ENCODE results near the gene GJA3. TPM values are rescaled to one million over a fixed set of nuclear protein-coding genes. Genes with fewer than 3 reads are reported as not detected.

Gene GJA3
- total RNA-seq, 1 donor: under 0.01 TPM

DNA sequence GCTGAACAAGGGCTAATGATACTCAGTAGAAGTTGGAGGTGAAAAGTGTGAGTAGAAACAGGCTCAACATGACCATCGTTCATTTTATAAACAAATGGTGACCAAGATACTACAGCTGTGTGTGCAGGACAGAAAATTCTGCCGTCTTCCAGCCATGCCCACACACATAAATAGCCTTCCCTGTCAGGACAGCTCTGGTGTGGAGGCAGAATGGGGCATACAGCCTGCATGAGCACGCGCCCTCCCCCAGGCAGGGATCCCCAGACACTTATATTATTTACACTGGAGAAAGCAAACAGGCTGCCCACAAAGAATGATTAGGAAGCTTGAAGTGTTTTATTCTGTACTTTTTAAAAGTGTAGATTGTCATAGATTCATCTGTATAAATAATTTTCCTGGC is 20.4 kb downstream of the GJA3 start:
- Histone ChIP-seq H3K27ac (ENCODE audit: low read depth, low read length) (no peak overlapping the region), H3K4me3 (ENCODE audit: insufficient read depth, low read length) (no peak overlapping the region), H3K4me2 (ENCODE audit: insufficient read depth, low read length) (no peak overlapping the region), H3K9me3 (ENCODE audit: low read depth, low read length) (no peaks in the 10 kb centered on the region), H4K20me1 (ENCODE audit: insufficient read depth, low read length) (no peaks in the 10 kb centered on the region), H3K27me3 (ENCODE audit: insufficient read depth, low read length) (peaks cover 78% of the 10 kb centered on the region), H3K79me2 (ENCODE audit: insufficient read depth, low read length) (no peaks in the 10 kb centered on the region), H2AFZ (ENCODE audit: low read length) (no peak overlapping the region), H3K4me1 (ENCODE audit: insufficient read depth, low read length) (no peaks in the 10 kb centered on the region), H3K36me3 (ENCODE audit: insufficient read depth, low read length) (no peaks in the 10 kb centered on the region)
- no peak for DNase-seq (ENCODE audit: insufficient read length, low spot score, missing footprints)
- TF ChIP-seq, protein P1, sequence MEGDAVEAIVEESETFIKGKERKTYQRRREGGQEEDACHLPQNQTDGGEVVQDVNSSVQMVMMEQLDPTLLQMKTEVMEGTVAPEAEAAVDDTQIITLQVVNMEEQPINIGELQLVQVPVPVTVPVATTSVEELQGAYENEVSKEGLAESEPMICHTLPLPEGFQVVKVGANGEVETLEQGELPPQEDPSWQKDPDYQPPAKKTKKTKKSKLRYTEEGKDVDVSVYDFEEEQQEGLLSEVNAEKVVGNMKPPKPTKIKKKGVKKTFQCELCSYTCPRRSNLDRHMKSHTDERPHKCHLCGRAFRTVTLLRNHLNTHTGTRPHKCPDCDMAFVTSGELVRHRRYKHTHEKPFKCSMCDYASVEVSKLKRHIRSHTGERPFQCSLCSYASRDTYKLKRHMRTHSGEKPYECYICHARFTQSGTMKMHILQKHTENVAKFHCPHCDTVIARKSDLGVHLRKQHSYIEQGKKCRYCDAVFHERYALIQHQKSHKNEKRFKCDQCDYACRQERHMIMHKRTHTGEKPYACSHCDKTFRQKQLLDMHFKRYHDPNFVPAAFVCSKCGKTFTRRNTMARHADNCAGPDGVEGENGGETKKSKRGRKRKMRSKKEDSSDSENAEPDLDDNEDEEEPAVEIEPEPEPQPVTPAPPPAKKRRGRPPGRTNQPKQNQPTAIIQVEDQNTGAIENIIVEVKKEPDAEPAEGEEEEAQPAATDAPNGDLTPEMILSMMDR (IDR thresholded peaks at IDR 0.05; ENCODE audit: extremely low read depth, low read depth, low read length): no peak

DNA sequence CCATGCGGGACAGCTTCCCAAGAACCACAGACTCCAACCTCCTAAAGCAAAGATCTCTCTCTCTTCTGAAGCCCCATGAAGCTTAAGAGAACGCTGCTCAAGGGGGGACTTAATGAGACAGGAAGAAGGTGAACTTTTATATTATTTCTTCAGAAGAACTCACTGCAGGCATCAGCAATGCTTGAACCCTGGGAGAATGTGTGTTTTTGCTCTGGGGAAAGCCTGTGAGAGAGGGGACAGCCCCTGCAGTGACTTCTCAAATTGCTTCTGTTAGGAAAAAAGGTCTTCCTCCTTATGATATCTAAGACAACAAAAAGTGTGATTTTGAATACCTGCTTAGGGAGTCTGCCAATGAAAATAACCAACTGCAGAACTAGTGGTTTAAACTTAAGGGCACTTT is 23.0 kb downstream of the GJA3 start:
- TF ChIP-seq, protein P1 (IDR thresholded peaks at IDR 0.05; ENCODE audit: extremely low read depth, low read depth, low read length): no peak
- DNase-seq (ENCODE audit: insufficient read length, low spot score, missing footprints): no peak

DNA sequence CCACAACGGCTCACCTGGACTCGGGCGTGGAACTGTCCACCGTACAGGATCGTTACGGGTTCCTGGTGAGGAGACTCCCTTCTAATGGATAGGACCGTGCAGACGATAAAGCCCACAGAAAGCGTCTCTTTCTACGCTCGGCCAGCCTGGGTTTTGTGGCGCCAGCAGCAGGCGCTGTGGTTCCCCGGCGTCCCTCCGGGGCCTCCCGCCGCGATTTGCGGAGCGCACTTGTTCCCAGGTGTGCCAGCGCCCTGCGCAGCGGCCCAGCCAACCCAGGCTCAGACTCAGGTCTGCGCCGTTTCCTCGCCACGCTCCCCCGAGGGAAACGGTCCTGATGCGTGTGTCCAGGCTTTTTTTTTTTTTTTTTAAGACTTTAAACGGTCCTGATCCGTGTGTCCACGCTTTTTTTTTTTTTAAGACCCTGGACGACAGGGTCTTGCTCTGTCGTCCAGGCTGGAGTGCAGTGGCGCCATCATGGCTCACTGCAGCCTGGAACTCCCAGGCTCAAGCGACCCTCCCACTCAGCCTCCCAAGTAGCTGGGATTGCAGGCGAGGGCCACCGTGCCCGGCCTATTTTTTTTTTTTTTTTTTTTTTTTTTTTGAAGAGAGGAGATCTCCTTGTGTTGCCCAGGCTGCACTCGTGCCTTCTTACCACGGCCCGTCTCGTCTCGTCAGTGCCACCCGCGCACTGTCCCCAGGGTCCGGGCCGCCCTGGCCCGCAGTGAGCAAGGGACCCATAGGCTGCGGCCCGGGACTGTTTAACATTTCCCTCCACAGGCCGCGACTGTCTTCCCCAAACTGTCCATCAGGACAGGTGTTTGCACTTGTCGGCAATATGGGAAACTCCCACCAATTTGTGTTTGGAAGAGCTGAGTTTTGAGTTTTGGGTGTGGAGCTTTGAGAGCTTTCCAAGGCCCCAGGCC is 23.8 kb downstream of the GJA3 start:
- peak overlapping the region; percentile 35 for H3K4me3 ChIP-seq (ENCODE audit: insufficient read depth, low read length)
- no peak overlapping the region for H3K27ac ChIP-seq (ENCODE audit: low read depth, low read length)
- no peak for DNase-seq (ENCODE audit: insufficient read length, low spot score, missing footprints)
- no peaks in the 10 kb centered on the region for H3K9me3 ChIP-seq (ENCODE audit: low read depth, low read length)
- H3K36me3 ChIP-seq (ENCODE audit: insufficient read depth, low read length): no peaks in the 10 kb centered on the region
- no peaks in the 10 kb centered on the region for H3K79me2 ChIP-seq (ENCODE audit: insufficient read depth, low read length)
- H3K27me3 ChIP-seq (ENCODE audit: insufficient read depth, low read length): peaks cover 59% of the 10 kb centered on the region
- H2AFZ ChIP-seq (ENCODE audit: low read length): peak overlapping the region; percentile 72
- H3K4me1 ChIP-seq (ENCODE audit: insufficient read depth, low read length): no peaks in the 10 kb centered on the region
- H4K20me1 ChIP-seq (ENCODE audit: insufficient read depth, low read length): no peaks in the 10 kb centered on the region
- H3K4me2 ChIP-seq (ENCODE audit: insufficient read depth, low read length): peak overlapping the region; percentile 66
- TF ChIP-seq, protein P1 (IDR thresholded peaks at IDR 0.05; ENCODE audit: extremely low read depth, low read depth, low read length): peak; percentile 27

More for the DNA sequence above, 23.0 kb downstream of the GJA3 start:
- no peak overlapping the region for H3K4me3 ChIP-seq (ENCODE audit: insufficient read depth, low read length)
- no peak overlapping the region for H3K4me2 ChIP-seq (ENCODE audit: insufficient read depth, low read length)
- peaks cover 62% of the 10 kb centered on the region for H3K27me3 ChIP-seq (ENCODE audit: insufficient read depth, low read length)
- no peak overlapping the region for H3K27ac ChIP-seq (ENCODE audit: low read depth, low read length)
- H2AFZ ChIP-seq (ENCODE audit: low read length): no peak overlapping the region
- no peaks in the 10 kb centered on the region for H3K9me3 ChIP-seq (ENCODE audit: low read depth, low read length)
- no peaks in the 10 kb centered on the region for H3K79me2 ChIP-seq (ENCODE audit: insufficient read depth, low read length)
- H3K36me3 ChIP-seq (ENCODE audit: insufficient read depth, low read length): no peaks in the 10 kb centered on the region
- no peaks in the 10 kb centered on the region for H4K20me1 ChIP-seq (ENCODE audit: insufficient read depth, low read length)
- no peaks in the 10 kb centered on the region for H3K4me1 ChIP-seq (ENCODE audit: insufficient read depth, low read length)

DNA sequence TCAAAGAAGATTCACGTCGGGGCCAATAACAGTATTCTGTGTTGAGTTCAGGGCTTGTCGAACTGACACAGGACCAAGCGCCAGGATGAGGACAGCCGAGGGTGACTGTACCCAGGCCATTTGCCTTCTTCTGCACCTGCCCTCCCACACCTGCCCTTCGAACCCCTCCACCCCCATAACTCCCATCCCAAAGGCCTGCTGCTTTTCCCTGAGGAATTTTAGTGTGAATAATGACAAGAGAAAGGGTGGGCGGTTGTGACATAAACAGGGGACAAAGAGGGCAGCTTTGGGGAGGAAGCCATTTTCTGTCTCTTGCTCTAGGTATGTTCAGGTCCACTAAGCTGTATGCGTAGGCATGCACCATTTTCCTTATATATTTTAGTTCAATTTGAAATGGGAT is 26.1 kb downstream of the GJA3 start:
- H3K4me3 ChIP-seq (ENCODE audit: insufficient read depth, low read length): no peak overlapping the region
- no peak overlapping the region for H2AFZ ChIP-seq (ENCODE audit: low read length)
- TF ChIP-seq, protein P1 (IDR thresholded peaks at IDR 0.05; ENCODE audit: extremely low read depth, low read depth, low read length): no peak
- H3K4me1 ChIP-seq (ENCODE audit: insufficient read depth, low read length): no peaks in the 10 kb centered on the region
- no peaks in the 10 kb centered on the region for H3K9me3 ChIP-seq (ENCODE audit: low read depth, low read length)
- peaks cover 41% of the 10 kb centered on the region for H3K27me3 ChIP-seq (ENCODE audit: insufficient read depth, low read length)
- no peaks in the 10 kb centered on the region for H3K79me2 ChIP-seq (ENCODE audit: insufficient read depth, low read length)
- H3K27ac ChIP-seq (ENCODE audit: low read depth, low read length): no peak overlapping the region
- no peaks in the 10 kb centered on the region for H3K36me3 ChIP-seq (ENCODE audit: insufficient read depth, low read length)
- no peak for DNase-seq (ENCODE audit: insufficient read length, low spot score, missing footprints)
- no peak overlapping the region for H3K4me2 ChIP-seq (ENCODE audit: insufficient read depth, low read length)
- no peaks in the 10 kb centered on the region for H4K20me1 ChIP-seq (ENCODE audit: insufficient read depth, low read length)
